Retinal pigment epithelial cell (primary cell): ENCODE measurements around the gene C1QL1.

Source experiments
- DNase-seq: peaks from one replicate; pipeline ENCODE4 v3.0.0-alpha.2; 2010; ENCODE audit warnings: low read depth
- H3K4me3 ChIP-seq: 2 replicates; pipeline ENCODE4 v1.5.1; 2011; ENCODE audit warnings: mild to moderate bottlenecking, low read length, control low read depth, moderate library complexity
- CTCF ChIP-seq: conservative IDR thresholded peaks from 2 replicates; pipeline ENCODE4 v1.5.1; 2011; ENCODE audit warnings: low read depth, low read length, control low read depth, inconsistent platforms

C1QL1 gene

GRCh38 chr17:44922746-44923470, 45.2 kb downstream of the C1QL1 start:
- no peak for TF ChIP-seq CTCF
- H3K4me3 ChIP-seq: no peak overlapping the region
- no peak for DNase-seq

GRCh38 chr17:44922136-44922535, 46.0 kb downstream of the C1QL1 start:
- TF ChIP-seq CTCF: no peak
- no peak for DNase-seq
- no peak overlapping the region for H3K4me3 ChIP-seq

- no peak for DNase-seq
- H3K4me3 ChIP-seq: no peak overlapping the region
- no peak for TF ChIP-seq CTCF
These were observed 46.8 kb downstream of the C1QL1 start for GRCh38 chr17:44921122-44921882.

GRCh38 chr17:44920565-44920940, 47.5 kb downstream of the C1QL1 start:
- no peak overlapping the region for H3K4me3 ChIP-seq
- no peak for TF ChIP-seq CTCF
- no peak for DNase-seq

- no peak overlapping the region for H3K4me3 ChIP-seq
- no peak for DNase-seq
- peak; percentile 89 for TF ChIP-seq CTCF
These were observed 48.1 kb downstream of the C1QL1 start for GRCh38 chr17:44919885-44920564.

- DNase-seq: no peak
- H3K4me3 ChIP-seq: no peak overlapping the region
- no peak for TF ChIP-seq CTCF
These were observed 48.7 kb downstream of the C1QL1 start for GRCh38 chr17:44919411-44919810.
